ACC112 (cell line): ENCODE measurements around the gene PTPRG.

Experiments used
- H2AFZ ChIP-seq: fragments of 200-600 bp; sonication (generic); one replicate; pipeline ENCODE4 v1.6.0; 2017; ENCODE audit warnings: antibody characterized with exemption, low read length; ENCODE audit not compliant: unreplicated experiment
- H3K27ac ChIP-seq: fragments of 200-600 bp; sonication (generic); 2 replicates; pipeline ENCODE4 v1.5.1; 2014; ENCODE audit warnings: low read depth, mild to moderate bottlenecking, antibody characterized with exemption, low read length, moderate library complexity
- H3K27me3 ChIP-seq: fragments of 200-600 bp; sonication (generic); 2 replicates; pipeline ENCODE4 v1.6.1; 2014; ENCODE audit warnings: mild to moderate bottlenecking, antibody characterized with exemption, low read length, moderate library complexity, mixed read lengths; ENCODE audit not compliant: insufficient read depth
- H3K36me3 ChIP-seq: fragments of 200-600 bp; sonication (generic); 2 replicates; pipeline ENCODE4 v1.6.1; 2016; ENCODE audit warnings: mild to moderate bottlenecking, antibody characterized with exemption, low read length, moderate library complexity, mixed read lengths; ENCODE audit not compliant: insufficient read depth
- H3K4me1 ChIP-seq: fragments of 200-600 bp; sonication (generic); one replicate; pipeline ENCODE4 v1.6.1; 2016; ENCODE audit warnings: low read length, mixed read lengths; ENCODE audit not compliant: insufficient read depth, unreplicated experiment, control insufficient read depth
- H3K4me3 ChIP-seq: fragments of 200-600 bp; sonication (generic); 2 replicates; pipeline ENCODE4 v1.5.1; 2014; ENCODE audit warnings: mild to moderate bottlenecking, low read depth, low read length
- H3K79me2 ChIP-seq: fragments of 200-600 bp; sonication (generic); one replicate; pipeline ENCODE4 v1.6.0; 2016; ENCODE audit warnings: low read length; ENCODE audit not compliant: control insufficient read depth, unreplicated experiment, insufficient read depth

PTPRG gene

GRCh38 chr3:61629442-61629841, 68.1 kb downstream of the PTPRG start:
- no peak overlapping the region for H3K4me3 ChIP-seq
- no peaks in the 10 kb centered on the region for H3K36me3 ChIP-seq
- H3K27me3 ChIP-seq, result no peaks in the 10 kb centered on the region
- H2AFZ ChIP-seq, result no peak overlapping the region
- H3K79me2 ChIP-seq, result peaks cover 11% of the 10 kb centered on the region
- H3K27ac ChIP-seq, result peak overlapping the region; percentile 86; the same call in 1 of the 2 replicates
- peaks cover 46% of the 10 kb centered on the region for H3K4me1 ChIP-seq

GRCh38 chr3:61631108-61631769, 69.9 kb downstream of the PTPRG start:
- H3K4me3 ChIP-seq, result no peak overlapping the region
- H2AFZ ChIP-seq, result no peak overlapping the region
- no peaks in the 10 kb centered on the region for H3K27me3 ChIP-seq
- H3K36me3 ChIP-seq, result no peaks in the 10 kb centered on the region
- H3K27ac ChIP-seq, result peak overlapping the region; percentile 86; the same call in 1 of the 2 replicates
- peaks cover 11% of the 10 kb centered on the region for H3K79me2 ChIP-seq
- peaks cover 52% of the 10 kb centered on the region for H3K4me1 ChIP-seq

- no peak overlapping the region for H2AFZ ChIP-seq
- no peak overlapping the region for H3K4me3 ChIP-seq
- H3K4me1 ChIP-seq, result peaks cover 45% of the 10 kb centered on the region
- no peaks in the 10 kb centered on the region for H3K27me3 ChIP-seq
- H3K27ac ChIP-seq, result no peak overlapping the region
- H3K36me3 ChIP-seq, result no peaks in the 10 kb centered on the region
- peaks cover 11% of the 10 kb centered on the region for H3K79me2 ChIP-seq
Observed at GRCh38 chr3:61632568-61633175, 71.3 kb downstream of the PTPRG start.

GRCh38 chr3:61634678-61635077, 73.3 kb downstream of the PTPRG start:
- H3K36me3 ChIP-seq, result no peaks in the 10 kb centered on the region
- H3K4me3 ChIP-seq, result no peak overlapping the region
- H3K79me2 ChIP-seq, result peaks cover 14% of the 10 kb centered on the region
- no peak overlapping the region for H3K27ac ChIP-seq
- H3K27me3 ChIP-seq, result no peaks in the 10 kb centered on the region
- H3K4me1 ChIP-seq, result peaks cover 44% of the 10 kb centered on the region
- H2AFZ ChIP-seq, result no peak overlapping the region

- H3K36me3 ChIP-seq, result no peaks in the 10 kb centered on the region
- H3K4me1 ChIP-seq, result peaks cover 30% of the 10 kb centered on the region
- H3K4me3 ChIP-seq, result peak overlapping the region; percentile 73
- H3K27me3 ChIP-seq, result no peaks in the 10 kb centered on the region
- H3K27ac ChIP-seq, result peak overlapping the region; percentile 13
- peak overlapping the region; percentile 88 for H2AFZ ChIP-seq
- peaks cover 25% of the 10 kb centered on the region for H3K79me2 ChIP-seq
Observed at GRCh38 chr3:61637088-61638051, 76.0 kb downstream of the PTPRG start.

GRCh38 chr3:61638741-61639140, 77.4 kb downstream of the PTPRG start:
- Histone ChIP-seq H3K79me2 (peaks cover 28% of the 10 kb centered on the region), H2AFZ (no peak overlapping the region), H3K27ac (peak overlapping the region; percentile 24), H3K4me1 (peaks cover 30% of the 10 kb centered on the region), H3K27me3 (no peaks in the 10 kb centered on the region), H3K4me3 (no peak overlapping the region), H3K36me3 (no peaks in the 10 kb centered on the region)

GRCh38 chr3:61639991-61640390, 78.6 kb downstream of the PTPRG start:
- peaks cover 24% of the 10 kb centered on the region for H3K4me1 ChIP-seq
- H3K4me3 ChIP-seq, result no peak overlapping the region
- H3K27me3 ChIP-seq, result no peaks in the 10 kb centered on the region
- no peak overlapping the region for H2AFZ ChIP-seq
- H3K36me3 ChIP-seq, result no peaks in the 10 kb centered on the region
- H3K27ac ChIP-seq, result no peak overlapping the region
- H3K79me2 ChIP-seq, result peaks cover 30% of the 10 kb centered on the region

GRCh38 chr3:61645148-61645547, 83.8 kb downstream of the PTPRG start:
- H3K79me2 ChIP-seq, result peaks cover 25% of the 10 kb centered on the region
- no peak overlapping the region for H3K4me3 ChIP-seq
- no peaks in the 10 kb centered on the region for H3K36me3 ChIP-seq
- no peak overlapping the region for H2AFZ ChIP-seq
- H3K27me3 ChIP-seq, result no peaks in the 10 kb centered on the region
- H3K27ac ChIP-seq, result no peak overlapping the region
- peaks cover 4% of the 10 kb centered on the region for H3K4me1 ChIP-seq

- Histone ChIP-seq H3K27me3 (no peaks in the 10 kb centered on the region), H3K4me3 (no peak overlapping the region), H2AFZ (no peak overlapping the region), H3K27ac (no peak overlapping the region), H3K4me1 (peaks cover 11% of the 10 kb centered on the region), H3K79me2 (peaks cover 19% of the 10 kb centered on the region), H3K36me3 (no peaks in the 10 kb centered on the region)
Observed at GRCh38 chr3:61646360-61646759, 85.0 kb downstream of the PTPRG start.

- Histone ChIP-seq H3K4me1 (peaks cover 11% of the 10 kb centered on the region), H2AFZ (no peak overlapping the region), H3K4me3 (no peak overlapping the region), H3K79me2 (peaks cover 17% of the 10 kb centered on the region), H3K27ac (no peak overlapping the region), H3K27me3 (no peaks in the 10 kb centered on the region), H3K36me3 (no peaks in the 10 kb centered on the region)
Observed at GRCh38 chr3:61646851-61647525, 85.6 kb downstream of the PTPRG start.
